ENCODE data around the gene ATF6. TPM values are rescaled to one million over a fixed set of nuclear protein-coding genes. Genes with fewer than 3 reads are reported as not detected.
"Not testable (repeated sequence)": the region's sequence is repeated elsewhere in the genome, so short reads cannot be mapped to it uniquely, and the experiment has no call there.

Gene ATF6
- total RNA-seq, 5 donors from 2014 or later (not counting 1 experiment from before 2014, with no cell fraction given), result 18.7 to 27.6 (median 21.9) TPM

GRCh38 chr1:161721738-161722343, 44.3 kb upstream of the ATF6 start:
- Mint-ChIP-seq H3K9me3 (no peaks in the 10 kb centered on the region), H3K4me3 (no peak overlapping the region), H3K27me3 (peaks cover 0 to 3% of the 10 kb centered on the region in 2 donors), H3K36me3 (no peaks in the 10 kb centered on the region), H3K27ac (no peak overlapping the region), H3K4me1 (peaks cover 11 to 21% (median 19%) of the 10 kb centered on the region in 3 donors)
- Histone ChIP-seq H3K27ac (ENCODE audit: low read length) (no peak overlapping the region), H3K27me3 (replicated peaks in 1 of 2; ENCODE audit: control insufficient read depth in 2 of 2, extremely low read depth in 1 of 2, insufficient read depth in 2 of 2, low read length in 1 of 2) (peaks cover 4 to 11% of the 10 kb centered on the region in 2 experiments), H3K4me3 (ENCODE audit: control insufficient read depth in 1 of 2, extremely low read depth in 1 of 2, low read length in 1 of 2) (no peak overlapping the region), H3K36me3 (ENCODE audit: control insufficient read depth in 2 of 2, extremely low read depth in 1 of 2, insufficient read depth in 1 of 2, low read length in 1 of 2) (no peaks in the 10 kb centered on the region), H3K9me3 (no peaks in the 10 kb centered on the region), H3K4me1 (ENCODE audit: control insufficient read depth in 1 of 2, extremely low read depth in 1 of 2, insufficient read depth in 2 of 2, low read length in 2 of 2) (peaks cover 2 to 15% of the 10 kb centered on the region in 2 experiments)
- POLR2A ChIA-PET, result no interaction called here
- WGBS (ENCODE audit: insufficient coverage), result 73% methylated on average over 8 of the region's 8 CpGs
- CTCF ChIA-PET, result no interaction called here
- ATAC-seq (replicated peaks in 1 of 4) (no peak), DNase-seq (peak in 1 of 35 experiments; percentile 11)

- H3K9me3 ChIP-seq, result no peaks in the 10 kb centered on the region
- Mint-ChIP-seq H3K4me1 (peaks cover 12 to 21% (median 21%) of the 10 kb centered on the region in 3 donors), H3K36me3 (no peaks in the 10 kb centered on the region), H3K27me3 (peaks cover 0 to 3% of the 10 kb centered on the region in 2 donors), H3K4me3 (no peak overlapping the region), H3K9me3 (no peaks in the 10 kb centered on the region), H3K27ac (no peak overlapping the region)
- CTCF ChIA-PET, result no interaction called here
- WGBS (ENCODE audit: insufficient coverage), result 80% methylated on average over 1 of the region's 1 CpG
- peaks cover 4 to 11% of the 10 kb centered on the region in 2 experiments for H3K27me3 ChIP-seq (replicated peaks in 1 of 2; ENCODE audit: control insufficient read depth in 2 of 2, extremely low read depth in 1 of 2, insufficient read depth in 2 of 2, low read length in 1 of 2)
- no peak for DNase-seq
- H3K4me3 ChIP-seq (ENCODE audit: control insufficient read depth in 1 of 2, extremely low read depth in 1 of 2, low read length in 1 of 2), result no peak overlapping the region
- ATAC-seq (replicated peaks in 1 of 4), result no peak
- POLR2A ChIA-PET, result no interaction called here
- H3K36me3 ChIP-seq (ENCODE audit: control insufficient read depth in 2 of 2, extremely low read depth in 1 of 2, insufficient read depth in 1 of 2, low read length in 1 of 2), result no peaks in the 10 kb centered on the region
- H3K27ac ChIP-seq (ENCODE audit: low read length), result no peak overlapping the region
- H3K4me1 ChIP-seq (ENCODE audit: control insufficient read depth in 1 of 2, extremely low read depth in 1 of 2, insufficient read depth in 2 of 2, low read length in 2 of 2), result peaks cover 2 to 18% of the 10 kb centered on the region in 2 experiments
Observed at GRCh38 chr1:161722406-161722805, 43.7 kb upstream of the ATF6 start.

- no peak overlapping the region for H3K27ac ChIP-seq (ENCODE audit: low read length)
- no peak overlapping the region for H3K27ac Mint-ChIP-seq
- WGBS (ENCODE audit: insufficient coverage), result 100% methylated on average over 2 of the region's 8 CpGs
- H3K36me3 Mint-ChIP-seq, result no peaks in the 10 kb centered on the region
- POLR2A ChIA-PET, result no interaction called here
- peaks cover 9 to 27% of the 10 kb centered on the region in 2 experiments for H3K4me1 ChIP-seq (ENCODE audit: control insufficient read depth in 1 of 2, extremely low read depth in 1 of 2, insufficient read depth in 2 of 2, low read length in 2 of 2)
- no peak overlapping the region for H3K4me3 Mint-ChIP-seq
- H3K36me3 ChIP-seq (ENCODE audit: control insufficient read depth in 2 of 2, extremely low read depth in 1 of 2, insufficient read depth in 1 of 2, low read length in 1 of 2), result no peaks in the 10 kb centered on the region
- H3K9me3 Mint-ChIP-seq, result no peaks in the 10 kb centered on the region
- no peak for DNase-seq
- no peak for ATAC-seq (replicated peaks in 1 of 4)
- peaks cover 4 to 11% of the 10 kb centered on the region in 2 experiments for H3K27me3 ChIP-seq (replicated peaks in 1 of 2; ENCODE audit: control insufficient read depth in 2 of 2, extremely low read depth in 1 of 2, insufficient read depth in 2 of 2, low read length in 1 of 2)
- CTCF ChIA-PET, result no interaction called here
- no peaks in the 10 kb centered on the region for H3K9me3 ChIP-seq
- H3K27me3 Mint-ChIP-seq, result peaks cover 0 to 3% of the 10 kb centered on the region in 2 donors
- H3K4me3 ChIP-seq (ENCODE audit: control insufficient read depth in 1 of 2, extremely low read depth in 1 of 2, low read length in 1 of 2), result no peak overlapping the region
- peaks cover 21 to 30% (median 26%) of the 10 kb centered on the region in 3 donors for H3K4me1 Mint-ChIP-seq
Observed at GRCh38 chr1:161723459-161724141, 42.5 kb upstream of the ATF6 start.

- H3K9me3 ChIP-seq; H3K9me3 Mint-ChIP-seq; H3K27me3 Mint-ChIP-seq; H3K36me3 Mint-ChIP-seq; POLR2A ChIA-PET; ATAC-seq (replicated peaks in 1 of 4); H3K36me3 ChIP-seq (ENCODE audit: control insufficient read depth in 2 of 2, extremely low read depth in 1 of 2, insufficient read depth in 1 of 2, low read length in 1 of 2); DNase-seq: not testable (repeated sequence)
- Histone ChIP-seq H3K4me1 (ENCODE audit: control insufficient read depth in 1 of 2, extremely low read depth in 1 of 2, insufficient read depth in 2 of 2, low read length in 2 of 2) (peaks cover 9 to 36% of the 10 kb centered on the region in 2 experiments), H3K27me3 (replicated peaks in 1 of 2; ENCODE audit: control insufficient read depth in 2 of 2, extremely low read depth in 1 of 2, insufficient read depth in 2 of 2, low read length in 1 of 2) (peaks cover 5 to 11% of the 10 kb centered on the region in 2 experiments), H3K27ac (ENCODE audit: low read length) (peak overlapping the region; percentile 53), H3K4me3 (ENCODE audit: control insufficient read depth in 1 of 2, extremely low read depth in 1 of 2, low read length in 1 of 2) (peak overlapping the region; percentile 77 to 92)
- CTCF ChIA-PET, result interaction anchor here in 1 of 2 donors (1.5 to 3.1 kb wide), 3 partner anchors 14 to 238 kb away, joined by 4 to 34 read pairs (median 5); partner anchors contain the start of gene DUSP12
- peak overlapping the region; percentile 91 to 98 (median 95) for H3K4me3 Mint-ChIP-seq
- 58% methylated on average over 15 of the region's 22 CpGs for WGBS (ENCODE audit: insufficient coverage)
- peaks cover 32 to 42% (median 34%) of the 10 kb centered on the region in 3 donors for H3K4me1 Mint-ChIP-seq
- peak overlapping the region; percentile 86 to 90 for H3K27ac Mint-ChIP-seq
Observed at GRCh38 chr1:161725258-161725907, 40.7 kb upstream of the ATF6 start.

GRCh38 chr1:161725908-161726472, 40.1 kb upstream of the ATF6 start:
- ChIA-PET CTCF (interaction anchor here (0.6 to 3.1 kb wide), 6 partner anchors 13 to 1477 kb away, joined by 3 to 34 read pairs (median 4); partner anchors contain the start of gene DUSP12 (in 1 of the 2)), POLR2A (interaction anchor here in 1 of 2 donors (0.6 kb wide), 1 partner anchor 80 kb away, joined by 3 read pairs; no protein-coding TSS in a partner anchor)
- Mint-ChIP-seq H3K9me3 (no peaks in the 10 kb centered on the region), H3K36me3 (no peaks in the 10 kb centered on the region), H3K4me3 (peak overlapping the region; percentile 91 to 98 (median 95)), H3K27me3 (peaks cover 0 to 3% of the 10 kb centered on the region in 2 donors), H3K27ac (peak overlapping the region; percentile 86 to 90), H3K4me1 (peaks cover 34 to 48% (median 39%) of the 10 kb centered on the region in 3 donors)
- ATAC-seq (replicated peaks in 1 of 4), result peak; percentile 20 to 46 (median 38)
- peak in 31 of 35 experiments; percentile 1 to 54 (median 22) for DNase-seq
- Histone ChIP-seq H3K4me3 (ENCODE audit: control insufficient read depth in 1 of 2, extremely low read depth in 1 of 2, low read length in 1 of 2) (peak overlapping the region; percentile 77 to 92), H3K27me3 (replicated peaks in 1 of 2; ENCODE audit: control insufficient read depth in 2 of 2, extremely low read depth in 1 of 2, insufficient read depth in 2 of 2, low read length in 1 of 2) (peaks cover 5 to 11% of the 10 kb centered on the region in 2 experiments), H3K9me3 (no peaks in the 10 kb centered on the region), H3K4me1 (ENCODE audit: control insufficient read depth in 1 of 2, extremely low read depth in 1 of 2, insufficient read depth in 2 of 2, low read length in 2 of 2) (peaks cover 9 to 41% of the 10 kb centered on the region in 2 experiments), H3K27ac (ENCODE audit: low read length) (peak overlapping the region; percentile 53), H3K36me3 (ENCODE audit: control insufficient read depth in 2 of 2, extremely low read depth in 1 of 2, insufficient read depth in 1 of 2, low read length in 1 of 2) (no peaks in the 10 kb centered on the region)
- WGBS (ENCODE audit: insufficient coverage), result 0% methylated on average over 33 of the region's 34 CpGs
